Breast epithelium (tissue), 4 donors: ENCODE data around the gene DMP1. TPM values are rescaled to one million over a fixed set of nuclear protein-coding genes. Genes with fewer than 3 reads are reported as not detected.
A peak's percentile ranks its signal among the peaks of the same experiment; 100 is the strongest.

Experiments used
- DNase-seq, 2 donors: peaks; one replicate each; pipeline ENCODE4 v3.0.0-alpha.2; 2019; ENCODE audit warnings: low spot score in 2 of 2
- H3K27ac ChIP-seq, 2 donors: fragments of 200-600 bp; sonication (generic) in 1 of 2; one replicate each; pipeline ENCODE4 v1.5.1; 2016 to 2019; ENCODE audit warnings: mild to moderate bottlenecking in 1 of 2
- H3K27me3 ChIP-seq, 2 donors: fragments of 200-600 bp; sonication (generic) in 1 of 2; one replicate each; pipeline versions ENCODE4 v1.5.1 to v1.6.0; 2017 to 2019; ENCODE audit warnings: control low read depth in 1 of 2, mild to moderate bottlenecking in 1 of 2
- H3K36me3 ChIP-seq: fragments of 200-600 bp; one replicate; pipeline ENCODE4 v1.5.1; 2019
- H3K4me1 ChIP-seq, 2 donors: fragments of 200-600 bp; sonication (generic); one replicate each; pipeline ENCODE4 v1.5.1; 2016 to 2019; ENCODE audit warnings: control low read depth in 1 of 2
- H3K4me3 ChIP-seq, 3 donors: fragments of 200-600 bp; sonication (generic); 1 replicate in 2 of 3; 2 replicates in 1 of 3; pipeline ENCODE4 v1.5.1; 2016 to 2019; ENCODE audit warnings: mild to moderate bottlenecking in 3 of 3, moderate library complexity in 2 of 3
- H3K9me3 ChIP-seq, 2 donors: fragments of 200-600 bp; sonication (generic) in 1 of 2; one replicate each; pipeline ENCODE4 v1.5.1; 2016 to 2019; ENCODE audit warnings: control low read depth in 1 of 2
- POLR2A ChIP-seq: fragments of 450-650 bp; IDR thresholded peaks from one replicate; pipeline ENCODE4 v1.6.1; 2016; ENCODE audit warnings: antibody characterized with exemption, mild to moderate bottlenecking, moderate library complexity
- POLR2AphosphoS5 ChIP-seq, 3 donors: sonication (generic); formaldehyde crosslinking; IDR thresholded peaks; one replicate each; pipeline ENCODE4 v1.6.1; 2017; ENCODE audit warnings: antibody characterized with exemption in 3 of 3
- intact Hi-C: fragments of 100-400 bp; cut with DNase I; formaldehyde crosslinking; loops from one replicate; pipeline ENCODE4 v1.15.1; 2023; ENCODE audit warnings: low total_unique reads
- total RNA-seq, 3 donors: library from RNA; depleted of rRNA; stranded (reverse); fragments of >200 nt; gene quantifications; one replicate each; pipeline ENCODE4 v1.1.0, GENCODE V29; 2016
- TF ChIP-seq, protein P1 (sequence below), 3 donors: fragments of 450-650 bp; IDR thresholded peaks; one replicate each; pipeline ENCODE4 v1.5.1; 2016 to 2017; ENCODE audit warnings: antibody characterized with exemption in 3 of 3, mild to moderate bottlenecking in 3 of 3, moderate library complexity in 3 of 3

The DMP1 gene
- total RNA-seq, 3 donors from 2014 or later, result not detected

- Histone ChIP-seq H3K4me3 (no peak overlapping the region), H3K27ac (no peak overlapping the region), H3K9me3 (no peaks in the 10 kb centered on the region), H3K36me3 (no peaks in the 10 kb centered on the region), H3K4me1 (peaks cover 0 to 3% of the 10 kb centered on the region in 2 donors), H3K27me3 (no peaks in the 10 kb centered on the region)
- intact Hi-C loops, result no loop called here
- TF ChIP-seq POLR2AphosphoS5 (IDR thresholded peaks at IDR 0.05), result no peak
- TF ChIP-seq, protein P1, sequence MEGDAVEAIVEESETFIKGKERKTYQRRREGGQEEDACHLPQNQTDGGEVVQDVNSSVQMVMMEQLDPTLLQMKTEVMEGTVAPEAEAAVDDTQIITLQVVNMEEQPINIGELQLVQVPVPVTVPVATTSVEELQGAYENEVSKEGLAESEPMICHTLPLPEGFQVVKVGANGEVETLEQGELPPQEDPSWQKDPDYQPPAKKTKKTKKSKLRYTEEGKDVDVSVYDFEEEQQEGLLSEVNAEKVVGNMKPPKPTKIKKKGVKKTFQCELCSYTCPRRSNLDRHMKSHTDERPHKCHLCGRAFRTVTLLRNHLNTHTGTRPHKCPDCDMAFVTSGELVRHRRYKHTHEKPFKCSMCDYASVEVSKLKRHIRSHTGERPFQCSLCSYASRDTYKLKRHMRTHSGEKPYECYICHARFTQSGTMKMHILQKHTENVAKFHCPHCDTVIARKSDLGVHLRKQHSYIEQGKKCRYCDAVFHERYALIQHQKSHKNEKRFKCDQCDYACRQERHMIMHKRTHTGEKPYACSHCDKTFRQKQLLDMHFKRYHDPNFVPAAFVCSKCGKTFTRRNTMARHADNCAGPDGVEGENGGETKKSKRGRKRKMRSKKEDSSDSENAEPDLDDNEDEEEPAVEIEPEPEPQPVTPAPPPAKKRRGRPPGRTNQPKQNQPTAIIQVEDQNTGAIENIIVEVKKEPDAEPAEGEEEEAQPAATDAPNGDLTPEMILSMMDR (IDR thresholded peaks at IDR 0.05), result no peak
- no peak for TF ChIP-seq POLR2A
- DNase-seq, result no peak
Measured at GRCh38 chr4:87654487-87655044, 4.5 kb downstream of the DMP1 start.

DNA sequence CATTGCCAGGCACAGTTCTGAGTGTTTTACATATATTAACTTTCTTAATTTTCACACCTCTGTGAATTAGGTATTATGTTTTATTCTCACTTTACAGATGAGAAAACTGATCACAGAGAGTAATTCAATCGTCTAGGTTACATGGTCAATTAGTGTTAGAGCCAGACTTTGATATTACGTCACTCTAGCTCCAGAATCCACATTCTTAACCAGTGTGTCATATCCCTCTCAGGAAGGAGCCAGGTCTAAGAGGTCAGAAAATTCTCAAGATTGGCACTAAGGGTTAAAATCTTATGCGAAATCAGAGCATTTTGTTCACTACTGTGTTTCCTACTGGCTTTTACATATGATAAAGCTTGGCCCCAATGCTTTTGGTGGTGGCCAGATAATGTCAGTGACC lies 7.4 kb downstream of the DMP1 start:
- H3K9me3 ChIP-seq, result no peaks in the 10 kb centered on the region
- H3K27ac ChIP-seq, result no peak overlapping the region
- no peaks in the 10 kb centered on the region for H3K27me3 ChIP-seq
- TF ChIP-seq, protein P1 (IDR thresholded peaks at IDR 0.05), result no peak
- TF ChIP-seq POLR2AphosphoS5 (IDR thresholded peaks at IDR 0.05) (no peak), POLR2A (no peak)
- intact Hi-C loops, result no loop called here
- DNase-seq, result no peak
- H3K4me3 ChIP-seq, result no peak overlapping the region
- peaks cover 0 to 7% of the 10 kb centered on the region in 2 donors for H3K4me1 ChIP-seq
- H3K36me3 ChIP-seq, result no peaks in the 10 kb centered on the region

DNA sequence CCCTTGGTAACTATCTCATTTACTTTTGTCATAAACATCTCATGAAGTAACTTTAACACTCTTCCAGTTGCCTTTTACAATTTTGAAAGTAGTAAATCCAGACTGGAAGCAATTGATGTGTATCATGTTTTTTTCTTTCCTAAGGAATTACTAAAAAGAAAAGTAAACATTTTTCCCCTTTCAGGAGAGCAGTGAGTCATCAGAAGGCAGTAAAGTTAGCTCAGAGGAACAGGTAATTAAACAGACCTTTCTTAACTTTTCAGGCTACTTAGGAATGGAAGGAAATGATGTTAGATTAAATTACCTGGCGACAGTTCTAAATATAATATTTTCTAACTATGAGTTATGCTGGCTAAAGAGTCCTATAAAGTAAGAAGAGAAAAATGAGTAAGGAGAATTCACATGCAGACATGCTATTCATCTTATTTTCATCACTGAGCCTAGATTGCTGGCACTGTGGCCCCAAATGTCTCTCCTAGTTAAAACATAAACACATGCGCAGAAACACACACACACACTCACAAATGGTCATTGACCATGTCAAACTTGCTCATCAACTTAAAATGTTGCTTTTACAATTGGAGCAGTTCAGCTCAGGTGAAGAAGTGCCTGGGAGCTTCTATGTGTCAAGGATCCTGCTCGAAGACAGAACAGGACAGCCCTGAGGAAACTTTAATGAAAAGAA lies 9.3 kb downstream of the DMP1 start:
- Histone ChIP-seq H3K9me3 (no peaks in the 10 kb centered on the region), H3K36me3 (no peaks in the 10 kb centered on the region), H3K4me1 (peaks cover 0 to 7% of the 10 kb centered on the region in 2 donors), H3K4me3 (no peak overlapping the region), H3K27me3 (no peaks in the 10 kb centered on the region), H3K27ac (peak overlapping the region; percentile 35 to 72)
- TF ChIP-seq POLR2AphosphoS5 (IDR thresholded peaks at IDR 0.05) (no peak), POLR2A (no peak)
- TF ChIP-seq, protein P1 (IDR thresholded peaks at IDR 0.05), result no peak
- DNase-seq, result no peak
- intact Hi-C loops, result no loop called here

DNA sequence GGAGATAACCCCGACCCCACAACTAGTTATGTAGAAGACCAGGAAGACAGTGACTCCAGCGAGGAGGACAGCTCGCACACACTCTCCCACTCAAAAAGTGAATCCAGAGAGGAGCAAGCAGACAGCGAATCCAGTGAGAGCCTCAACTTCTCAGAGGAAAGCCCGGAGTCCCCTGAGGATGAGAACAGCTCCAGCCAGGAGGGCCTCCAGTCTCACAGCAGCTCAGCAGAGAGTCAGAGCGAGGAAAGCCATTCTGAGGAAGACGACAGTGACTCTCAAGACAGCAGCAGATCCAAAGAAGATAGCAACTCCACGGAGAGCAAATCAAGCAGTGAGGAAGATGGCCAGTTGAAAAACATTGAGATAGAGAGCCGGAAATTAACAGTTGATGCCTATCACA lies 12.8 kb downstream of the DMP1 start:
- H3K27ac ChIP-seq, result no peak overlapping the region
- intact Hi-C loops, result no loop called here
- no peak overlapping the region for H3K4me3 ChIP-seq
- DNase-seq, result no peak
- no peaks in the 10 kb centered on the region for H3K36me3 ChIP-seq
- H3K27me3 ChIP-seq, result no peaks in the 10 kb centered on the region
- H3K9me3 ChIP-seq, result no peaks in the 10 kb centered on the region
- TF ChIP-seq POLR2A (no peak), POLR2AphosphoS5 (IDR thresholded peaks at IDR 0.05) (no peak)
- TF ChIP-seq, protein P1 (IDR thresholded peaks at IDR 0.05), result no peak
- peaks cover 0 to 7% of the 10 kb centered on the region in 2 donors for H3K4me1 ChIP-seq

DNA sequence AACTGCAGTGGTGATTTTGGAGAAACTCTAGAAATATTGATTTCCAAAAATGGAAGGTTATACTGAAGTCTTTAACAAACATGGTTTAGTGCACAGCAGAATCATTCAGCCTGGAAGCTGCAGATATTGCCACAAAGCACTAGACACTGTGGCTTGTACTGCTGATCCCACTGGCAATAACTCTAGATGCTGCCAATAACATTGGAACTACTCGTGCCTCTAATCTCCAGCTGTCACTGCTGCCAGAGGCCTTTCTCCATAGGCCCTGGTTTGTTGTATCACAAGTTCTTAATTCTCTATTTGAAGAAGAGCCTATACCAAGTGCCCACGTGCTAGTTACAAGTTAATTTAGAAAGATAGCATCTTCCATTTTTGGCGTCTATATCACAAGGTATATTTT lies 19.3 kb downstream of the DMP1 start:
- Histone ChIP-seq H3K4me3 (no peak overlapping the region), H3K4me1 (no peaks in the 10 kb centered on the region), H3K9me3 (peaks cover 7 to 26% of the 10 kb centered on the region in 2 donors), H3K27me3 (no peaks in the 10 kb centered on the region), H3K36me3 (no peaks in the 10 kb centered on the region), H3K27ac (no peak overlapping the region)
- intact Hi-C loops, result no loop called here
- no peak for DNase-seq
- TF ChIP-seq, protein P1 (IDR thresholded peaks at IDR 0.05), result no peak
- TF ChIP-seq POLR2A, result no peak
- no peak for TF ChIP-seq POLR2AphosphoS5 (IDR thresholded peaks at IDR 0.05)
